SK-N-SH treated with all-trans-retinoic acid at 6 μM for 48 hours (cell line): ENCODE measurements around the gene GATM.

Experiments
- ATAC-seq: fragments of 200-7000 bp; cut with Tn5 transposase; 3 replicates; pipeline ENCODE4 v1.9.1; 2020; ENCODE audit warnings: mild to moderate bottlenecking, moderate library complexity
- BACH2 ChIP-seq: fragments of 250-450 bp; sonication (Bioruptor Pico); IDR thresholded peaks from 2 replicates; pipeline ENCODE4 v1.9.0; 2021; ENCODE audit warnings: mild to moderate bottlenecking, borderline replicate concordance
- CREB5 ChIP-seq: fragments of 250-450 bp; sonication (Bioruptor Pico); IDR thresholded peaks from 2 replicates; pipeline ENCODE4 v1.5.1; 2020; ENCODE audit warnings: low read depth, mild to moderate bottlenecking, moderate library complexity
- CSDC2 ChIP-seq: fragments of 250-450 bp; sonication (Bioruptor Pico); IDR thresholded peaks from 2 replicates; pipeline ENCODE4 v1.5.0; 2020; ENCODE audit warnings: mild to moderate bottlenecking, moderate library complexity
- GLIS3 ChIP-seq: fragments of 250-450 bp; sonication (Bioruptor Pico); IDR thresholded peaks from 2 replicates; pipeline ENCODE4 v1.5.0; 2020; ENCODE audit warnings: mild to moderate bottlenecking, moderate library complexity
- OSR1 ChIP-seq: fragments of 250-450 bp; sonication (Bioruptor Pico); IDR thresholded peaks from 2 replicates; pipeline ENCODE4 v1.8.0; 2022; ENCODE audit warnings: moderate library complexity, mild to moderate bottlenecking, inconsistent platforms
- PATZ1 ChIP-seq: fragments of 250-450 bp; sonication (Bioruptor Pico); IDR thresholded peaks from 2 replicates; pipeline ENCODE4 v1.8.0; 2020; ENCODE audit warnings: mild to moderate bottlenecking, moderate library complexity, borderline replicate concordance
- POU6F1 ChIP-seq: fragments of 250-450 bp; sonication (Bioruptor Pico); IDR thresholded peaks from 2 replicates; pipeline ENCODE4 v1.8.0; 2021; ENCODE audit warnings: low read depth, mild to moderate bottlenecking, moderate library complexity, borderline replicate concordance
- RARB ChIP-seq: fragments of 250-450 bp; sonication (Bioruptor Pico); IDR thresholded peaks from 2 replicates; pipeline ENCODE4 v1.8.0; 2021; ENCODE audit warnings: mild to moderate bottlenecking, moderate library complexity
- TCF4 ChIP-seq: fragments of 250-450 bp; sonication (Bioruptor Pico); IDR thresholded peaks from 2 replicates; pipeline ENCODE4 v1.8.0; 2021; ENCODE audit warnings: mild to moderate bottlenecking, moderate library complexity, borderline replicate concordance
- TOX ChIP-seq: fragments of 250-450 bp; sonication (Bioruptor Pico); IDR thresholded peaks from 2 replicates; pipeline ENCODE4 v1.8.0; 2021; ENCODE audit warnings: mild to moderate bottlenecking, moderate library complexity, borderline replicate concordance
- ZC3H10 ChIP-seq: fragments of 250-450 bp; sonication (Bioruptor Pico); IDR thresholded peaks from 2 replicates; pipeline ENCODE4 v1.5.1; 2021; ENCODE audit warnings: mild to moderate bottlenecking, moderate library complexity
- ZFP3 ChIP-seq: fragments of 250-450 bp; sonication (Bioruptor Pico); IDR thresholded peaks from 2 replicates; pipeline ENCODE4 v1.5.0; 2020; ENCODE audit warnings: mild to moderate bottlenecking, moderate library complexity
- ZFP30 ChIP-seq: fragments of 450-650 bp; formaldehyde crosslinking; IDR thresholded peaks from 2 replicates; pipeline ENCODE4 v1.5.0; 2022; ENCODE audit warnings: mild to moderate bottlenecking, moderate library complexity
- ZNF565 ChIP-seq: fragments of 450-650 bp; formaldehyde crosslinking; conservative IDR thresholded peaks from 2 replicates; pipeline ENCODE4 v1.5.0; 2020; ENCODE audit warnings: low read depth, mild to moderate bottlenecking, moderate library complexity
- ZNF70 ChIP-seq: fragments of 450-650 bp; formaldehyde crosslinking; IDR thresholded peaks from 2 replicates; pipeline ENCODE4 v1.5.0; 2020; ENCODE audit warnings: mild to moderate bottlenecking, moderate library complexity
- ZNF8 ChIP-seq: fragments of 450-650 bp; formaldehyde crosslinking; IDR thresholded peaks from 2 replicates; pipeline ENCODE4 v1.5.0; 2020; ENCODE audit warnings: mild to moderate bottlenecking, moderate library complexity
- TF ChIP-seq, protein P1 (sequence below): fragments of 250-450 bp; sonication (Bioruptor Pico); IDR thresholded peaks from 2 replicates; pipeline ENCODE4 v1.5.0; 2020; ENCODE audit warnings: mild to moderate bottlenecking, moderate library complexity
- TF ChIP-seq, protein P2 (sequence below): fragments of 250-450 bp; sonication (Bioruptor Pico); IDR thresholded peaks from 2 replicates; pipeline ENCODE4 v1.5.1; 2021; ENCODE audit warnings: mild to moderate bottlenecking, moderate library complexity

GATM gene

GRCh38 chr15:45407786-45408185 is 29.4 kb upstream of the GATM start:
- TF ChIP-seq, protein P1, sequence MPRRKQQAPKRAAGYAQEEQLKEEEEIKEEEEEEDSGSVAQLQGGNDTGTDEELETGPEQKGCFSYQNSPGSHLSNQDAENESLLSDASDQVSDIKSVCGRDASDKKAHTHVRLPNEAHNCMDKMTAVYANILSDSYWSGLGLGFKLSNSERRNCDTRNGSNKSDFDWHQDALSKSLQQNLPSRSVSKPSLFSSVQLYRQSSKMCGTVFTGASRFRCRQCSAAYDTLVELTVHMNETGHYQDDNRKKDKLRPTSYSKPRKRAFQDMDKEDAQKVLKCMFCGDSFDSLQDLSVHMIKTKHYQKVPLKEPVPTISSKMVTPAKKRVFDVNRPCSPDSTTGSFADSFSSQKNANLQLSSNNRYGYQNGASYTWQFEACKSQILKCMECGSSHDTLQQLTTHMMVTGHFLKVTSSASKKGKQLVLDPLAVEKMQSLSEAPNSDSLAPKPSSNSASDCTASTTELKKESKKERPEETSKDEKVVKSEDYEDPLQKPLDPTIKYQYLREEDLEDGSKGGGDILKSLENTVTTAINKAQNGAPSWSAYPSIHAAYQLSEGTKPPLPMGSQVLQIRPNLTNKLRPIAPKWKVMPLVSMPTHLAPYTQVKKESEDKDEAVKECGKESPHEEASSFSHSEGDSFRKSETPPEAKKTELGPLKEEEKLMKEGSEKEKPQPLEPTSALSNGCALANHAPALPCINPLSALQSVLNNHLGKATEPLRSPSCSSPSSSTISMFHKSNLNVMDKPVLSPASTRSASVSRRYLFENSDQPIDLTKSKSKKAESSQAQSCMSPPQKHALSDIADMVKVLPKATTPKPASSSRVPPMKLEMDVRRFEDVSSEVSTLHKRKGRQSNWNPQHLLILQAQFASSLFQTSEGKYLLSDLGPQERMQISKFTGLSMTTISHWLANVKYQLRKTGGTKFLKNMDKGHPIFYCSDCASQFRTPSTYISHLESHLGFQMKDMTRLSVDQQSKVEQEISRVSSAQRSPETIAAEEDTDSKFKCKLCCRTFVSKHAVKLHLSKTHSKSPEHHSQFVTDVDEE (CRISPR knock-in tag) = no peak
- TF ChIP-seq, protein P2, sequence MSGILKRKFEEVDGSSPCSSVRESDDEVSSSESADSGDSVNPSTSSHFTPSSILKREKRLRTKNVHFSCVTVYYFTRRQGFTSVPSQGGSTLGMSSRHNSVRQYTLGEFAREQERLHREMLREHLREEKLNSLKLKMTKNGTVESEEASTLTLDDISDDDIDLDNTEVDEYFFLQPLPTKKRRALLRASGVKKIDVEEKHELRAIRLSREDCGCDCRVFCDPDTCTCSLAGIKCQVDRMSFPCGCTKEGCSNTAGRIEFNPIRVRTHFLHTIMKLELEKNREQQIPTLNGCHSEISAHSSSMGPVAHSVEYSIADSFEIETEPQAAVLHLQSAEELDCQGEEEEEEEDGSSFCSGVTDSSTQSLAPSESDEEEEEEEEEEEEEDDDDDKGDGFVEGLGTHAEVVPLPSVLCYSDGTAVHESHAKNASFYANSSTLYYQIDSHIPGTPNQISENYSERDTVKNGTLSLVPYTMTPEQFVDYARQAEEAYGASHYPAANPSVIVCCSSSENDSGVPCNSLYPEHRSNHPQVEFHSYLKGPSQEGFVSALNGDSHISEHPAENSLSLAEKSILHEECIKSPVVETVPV (CRISPR knock-in tag) = no peak
- TF ChIP-seq CSDC2 (CRISPR knock-in tag) (no peak), POU6F1 (CRISPR knock-in tag) (no peak), GLIS3 (CRISPR knock-in tag) (no peak), RARB (CRISPR knock-in tag) (no peak), TCF4 (no peak), ZNF565 (CRISPR knock-in tag) (no peak), ZNF70 (CRISPR knock-in tag) (no peak), PATZ1 (CRISPR knock-in tag) (no peak), ZNF8 (CRISPR knock-in tag) (no peak), CREB5 (no peak), ZFP3 (CRISPR knock-in tag) (no peak), ZFP30 (CRISPR knock-in tag) (no peak), TOX (CRISPR knock-in tag) (no peak)
- no peak for ATAC-seq

- TF ChIP-seq ZFP30 (CRISPR knock-in tag) = no peak
- no peak for TF ChIP-seq OSR1 (CRISPR knock-in tag)
- ATAC-seq = peak; percentile 33
Measured at GRCh38 chr15:45402955-45403877, 24.9 kb upstream of the GATM start.

- ATAC-seq = peak; percentile 96
- no peak for TF ChIP-seq BACH2 (CRISPR knock-in tag)
- no peak for TF ChIP-seq TOX (CRISPR knock-in tag)
- TF ChIP-seq, protein P1 (CRISPR knock-in tag) = no peak
- no peak for TF ChIP-seq CREB5
- no peak for TF ChIP-seq ZFP30 (CRISPR knock-in tag)
- no peak for TF ChIP-seq POU6F1 (CRISPR knock-in tag)
- no peak for TF ChIP-seq ZC3H10 (CRISPR knock-in tag)
- TF ChIP-seq GLIS3 (CRISPR knock-in tag) = no peak
- no peak for TF ChIP-seq OSR1 (CRISPR knock-in tag)
Measured at GRCh38 chr15:45402162-45402954, 24.0 kb upstream of the GATM start.
